Measurements from ENCODE around the gene CPA1. TPM values are rescaled to one million over a fixed set of nuclear protein-coding genes. Genes with fewer than 3 reads are reported as not detected.

The CPA1 gene
- total and polyA plus RNA-seq, 9 of the 15 experiments (the other 6 are each of a cell fraction or from before 2014, with no cell fraction given) = 6.5 TPM; not detected in 8

GRCh38 chr7:130419658-130420057 lies 39.4 kb downstream of the CPA1 start (continued):
- TF ChIP-seq POLR3G (IDR thresholded peaks at IDR 0.05; ENCODE audit: extremely low read depth, insufficient read length, insufficient replicate concordance) = no peak

GRCh38 chr7:130420943-130421578 lies 40.8 kb downstream of the CPA1 start:
- CTCF ChIA-PET (ENCODE audit: low intra/inter-chr PET ratio) = no interaction called here
- Histone ChIP-seq H3K9me3 (replicated peaks; ENCODE audit: control insufficient read depth, insufficient read depth, low read depth, low read length) (no peaks in the 10 kb centered on the region), H3K79me2 (ENCODE audit: control insufficient read depth, insufficient read depth, low read length) (no peaks in the 10 kb centered on the region), H2AFZ (ENCODE audit: low read depth, low read length) (no peak overlapping the region), H4K20me1 (replicated peaks; ENCODE audit: control insufficient read depth, insufficient read depth, low read length) (no peaks in the 10 kb centered on the region), H3K36me3 (ENCODE audit: control insufficient read depth, insufficient read depth, low read length) (no peaks in the 10 kb centered on the region), H3K9ac (ENCODE audit: insufficient read depth in 1 of 2, low read depth in 2 of 2, low read length in 2 of 2) (no peak overlapping the region), H3K27ac (ENCODE audit: extremely low read depth, low read depth, low read length) (no peak overlapping the region), H3K4me3 (no peak overlapping the region), H3K9me1 (ENCODE audit: control insufficient read depth, insufficient read depth, low read length) (no peaks in the 10 kb centered on the region), H3K27me3 (ENCODE audit: control insufficient read depth in 2 of 2, insufficient read depth in 2 of 2, low read length in 2 of 2) (peaks cover 2 to 15% of the 10 kb centered on the region in 2 experiments; a peak in 2 of 5 replicates), H3K4me1 (replicated peaks in 1 of 2; ENCODE audit: control insufficient read depth in 2 of 2, insufficient read depth in 2 of 2, low read length in 2 of 2) (no peaks in the 10 kb centered on the region), H3K4me2 (ENCODE audit: insufficient read depth, low read length) (no peak overlapping the region)
- WGBS (ENCODE audit: insufficient coverage, low coverage, missing lambda C conversion rate) = 15% methylated on average over 4 of the region's 4 CpGs
- no TSS peak for BruUV-seq (replicated peaks)
- DNase-seq (ENCODE audit: extremely low read depth in 1 of 4, low spot score in 3 of 4) (no peak), FAIRE-seq (no peak), ATAC-seq (no peak)
- intact Hi-C loops (cut with micrococcal nuclease) (no loop called here), in situ Hi-C loops (cut with MboI) (no loop called here)
- TF ChIP-seq TEAD2 (tag; IDR thresholded peaks at IDR 0.05) = no peak
- TF ChIP-seq HDAC2 (IDR thresholded peaks at IDR 0.05) = no peak
- no peak for TF ChIP-seq NBN (IDR thresholded peaks at IDR 0.05; ENCODE audit: low read depth)
- TF ChIP-seq ZNF511 (CRISPR knock-in tag; IDR thresholded peaks at IDR 0.05) = no peak
- no peak for TF ChIP-seq MAZ (CRISPR knock-in tag; conservative IDR thresholded peaks at IDR 0.05 in 1 of 2, IDR thresholded peaks at IDR 0.05 in 1 of 2)
- TF ChIP-seq MYNN (IDR thresholded peaks at IDR 0.05) = no peak
- no peak for TF ChIP-seq MYNN (CRISPR knock-in tag; IDR thresholded peaks at IDR 0.05)
- TF ChIP-seq BRD4 (IDR thresholded peaks at IDR 0.05) = no peak
- no peak for TF ChIP-seq TAF1 (IDR thresholded peaks at IDR 0.05; ENCODE audit: control insufficient read depth, extremely low read depth, insufficient read depth, low read length, severe bottlenecking)
- POLR2A ChIA-PET = no interaction called here

Measured in K562 (cell line).